Activated CD4-positive, alpha-beta T cell treated with anti-CD3 and anti-CD28 coated beads, Interleukin-2, amount 50 U/mL, for 24 hours (primary cell): ENCODE measurements around the gene CCL13.
"Not testable (repeated sequence)": the region's sequence is repeated elsewhere in the genome, so short reads cannot be mapped to it uniquely, and the experiment has no call there.

Source experiments
- DNase-seq, 2 donors: peaks; one replicate each; pipeline ENCODE4 v3.0.0-alpha.2; 2020; ENCODE audit warnings: low read depth in 1 of 2, low spot score in 1 of 2

CCL13 gene

GRCh38 chr17:34356194-34356593 lies at the start of gene CCL13:
CCL13 (plus strand) TSS chr17:34356480; CDS start chr17:34356527, 47 bp downstream.
- DNase-seq = no peak

GRCh38 chr17:34307110-34307509 lies 49.2 kb upstream of the CCL13 start:
- no peak for DNase-seq

- DNase-seq = no peak
These were observed 47.9 kb upstream of the CCL13 start for GRCh38 chr17:34308371-34308770.

GRCh38 chr17:34311291-34311690 lies 45.0 kb upstream of the CCL13 start:
- DNase-seq = no peak

GRCh38 chr17:34312080-34312479 lies 44.2 kb upstream of the CCL13 start:
- DNase-seq = no peak

- no peak for DNase-seq
These were observed 43.1 kb upstream of the CCL13 start for GRCh38 chr17:34313164-34313563.

GRCh38 chr17:34314279-34314678 lies 42.0 kb upstream of the CCL13 start:
- DNase-seq = no peak

GRCh38 chr17:34318474-34318873 lies 37.8 kb upstream of the CCL13 start:
- DNase-seq = no peak

- no peak for DNase-seq
These were observed 37.2 kb upstream of the CCL13 start, which contains the start of gene CCL8 for GRCh38 chr17:34319039-34319483. CCL8 (plus strand) TSS chr17:34319435; CDS start chr17:34319502, 67 bp downstream.

- no peak for DNase-seq
These were observed 34.3 kb upstream of the CCL13 start for GRCh38 chr17:34321964-34322363.

GRCh38 chr17:34327580-34327979 lies 28.7 kb upstream of the CCL13 start:
- DNase-seq = not testable (repeated sequence)

GRCh38 chr17:34337701-34338100 lies 18.6 kb upstream of the CCL13 start:
- no peak for DNase-seq

- DNase-seq = no peak
These were observed 17.0 kb upstream of the CCL13 start for GRCh38 chr17:34339138-34339770.

GRCh38 chr17:34341916-34342315 lies 14.4 kb upstream of the CCL13 start:
- DNase-seq = no peak

GRCh38 chr17:34347063-34347462 lies 9.2 kb upstream of the CCL13 start:
- no peak for DNase-seq

- no peak for DNase-seq
These were observed 6.5 kb upstream of the CCL13 start for GRCh38 chr17:34349751-34350150.

GRCh38 chr17:34351096-34351495 lies 5.2 kb upstream of the CCL13 start:
- DNase-seq = no peak

GRCh38 chr17:34352191-34352590 lies 4.1 kb upstream of the CCL13 start:
- no peak for DNase-seq

GRCh38 chr17:34354637-34355036 lies 1.6 kb upstream of the CCL13 start:
- DNase-seq = no peak

- DNase-seq = no peak
These were observed 1.1 kb downstream of the CCL13 start for GRCh38 chr17:34357398-34357797.

- no peak for DNase-seq
These were observed 2.4 kb downstream of the CCL13 start for GRCh38 chr17:34358631-34359030.

GRCh38 chr17:34360601-34361270 lies 4.5 kb downstream of the CCL13 start:
- no peak for DNase-seq
